ENCODE measurements around the gene NFX1.

The NFX1 gene

GRCh38 chr9:33293782-33294181 lies 3.5 kb downstream of the NFX1 start:
- DNase-seq (ENCODE audit: extremely low read depth, low read depth): no peak
- no peak for TF ChIP-seq CTCF (IDR thresholded peaks at IDR 0.05; ENCODE audit: low read depth, low read length)

- DNase-seq (ENCODE audit: extremely low read depth, low read depth): no peak
- no peak for TF ChIP-seq CTCF (IDR thresholded peaks at IDR 0.05; ENCODE audit: low read depth, low read length)
Observed at GRCh38 chr9:33294670-33295432, 4.5 kb downstream of the NFX1 start.

- no peak for DNase-seq (ENCODE audit: extremely low read depth, low read depth)
- TF ChIP-seq CTCF (IDR thresholded peaks at IDR 0.05; ENCODE audit: low read depth, low read length): no peak
Observed at GRCh38 chr9:33295571-33295970, 5.3 kb downstream of the NFX1 start.

GRCh38 chr9:33297432-33297831 lies 7.1 kb downstream of the NFX1 start:
- no peak for DNase-seq (ENCODE audit: extremely low read depth, low read depth)
- no peak for TF ChIP-seq CTCF (IDR thresholded peaks at IDR 0.05; ENCODE audit: low read depth, low read length)

- DNase-seq (ENCODE audit: extremely low read depth, low read depth): no peak
- TF ChIP-seq CTCF (IDR thresholded peaks at IDR 0.05; ENCODE audit: low read depth, low read length): no peak
Observed at GRCh38 chr9:33300546-33300945, 10.2 kb downstream of the NFX1 start.

GRCh38 chr9:33304362-33304761 lies 14.0 kb downstream of the NFX1 start:
- no peak for TF ChIP-seq CTCF (IDR thresholded peaks at IDR 0.05; ENCODE audit: low read depth, low read length)
- no peak for DNase-seq (ENCODE audit: extremely low read depth, low read depth)

- no peak for TF ChIP-seq CTCF (IDR thresholded peaks at IDR 0.05; ENCODE audit: low read depth, low read length)
- no peak for DNase-seq (ENCODE audit: extremely low read depth, low read depth)
Observed at GRCh38 chr9:33306037-33306436, 15.7 kb downstream of the NFX1 start.
